Mesothelial cell of epicardium (in vitro differentiated cells): ENCODE data around the gene FBXL16. TPM values are rescaled to one million over a fixed set of nuclear protein-coding genes. Genes with fewer than 3 reads are reported as not detected.

ENCODE experiments used
- DNase-seq, 2 experiments: peaks; one replicate each; pipeline ENCODE4 v3.0.0; 2021; ENCODE audit warnings: low spot score in 2 of 2; ENCODE audit not compliant: unreplicated experiment in 2 of 2
- H3K27ac Mint-ChIP-seq: 2 replicates; pipeline ENCODE4 v1.8.0; 2021; ENCODE audit warnings: mixed read lengths
- H3K27me3 Mint-ChIP-seq: 2 replicates; pipeline ENCODE4 v1.8.0; 2021; ENCODE audit warnings: low read depth, mixed read lengths
- H3K36me3 Mint-ChIP-seq: 2 replicates; pipeline ENCODE4 v1.8.0; 2021; ENCODE audit warnings: mixed read lengths
- H3K4me1 Mint-ChIP-seq: 2 replicates; pipeline ENCODE4 v1.8.0; 2021; ENCODE audit warnings: mixed read lengths
- H3K4me3 Mint-ChIP-seq: 2 replicates; pipeline ENCODE4 v1.8.0; 2021; ENCODE audit warnings: mild to moderate bottlenecking, moderate library complexity, mixed read lengths
- H3K9me3 Mint-ChIP-seq: 2 replicates; pipeline ENCODE4 v1.8.0; 2021; ENCODE audit warnings: mixed read lengths
- CTCF ChIP-seq: fragments of 200-600 bp; sonication (generic); IDR thresholded peaks from one replicate; pipeline ENCODE4 v1.5.0; 2021; ENCODE audit warnings: antibody characterized with exemption; ENCODE audit not compliant: unreplicated experiment
- total RNA-seq: library from RNA; stranded (reverse); gene quantifications from 3 replicates; pipeline ENCODE4 v1.2.1, GENCODE V29; 2021

The FBXL16 gene
- total RNA-seq, 1 donor from 2014 or later, result 0.85 TPM

GRCh38 chr16:648781-649589 is 56.6 kb downstream of the FBXL16 start, which contains the start of gene WDR90:
WDR90 (plus strand) TSS chr16:649365; CDS start chr16:649417, 52 bp downstream.
- Mint-ChIP-seq H3K27me3 (no peaks in the 10 kb centered on the region), H3K4me1 (peaks cover 13% of the 10 kb centered on the region), H3K9me3 (no peaks in the 10 kb centered on the region), H3K4me3 (peak within 1 kb of the TSS; percentile 75), H3K27ac (peak within 1 kb of the TSS; percentile 91), H3K36me3 (no peaks in the 10 kb centered on the region)
- DNase-seq, result peak; percentile 84 to 88
- TF ChIP-seq CTCF, result no peak

GRCh38 chr16:648071-648780 is 57.4 kb downstream of the FBXL16 start:
- no peak for DNase-seq

GRCh38 chr16:647173-647902 is 58.3 kb downstream of the FBXL16 start:
- peaks cover 13% of the 10 kb centered on the region for H3K4me1 Mint-ChIP-seq
- H3K27ac Mint-ChIP-seq, result no peak overlapping the region
- TF ChIP-seq CTCF, result no peak
- DNase-seq, result no peak
- peak overlapping the region; percentile 22 for H3K4me3 Mint-ChIP-seq
- H3K36me3 Mint-ChIP-seq, result no peaks in the 10 kb centered on the region
- H3K9me3 Mint-ChIP-seq, result no peaks in the 10 kb centered on the region
- H3K27me3 Mint-ChIP-seq, result no peaks in the 10 kb centered on the region

More at GRCh38 chr16:648071-648780, 57.4 kb downstream of the FBXL16 start:
- peaks cover 13% of the 10 kb centered on the region for H3K4me1 Mint-ChIP-seq
- peak overlapping the region; percentile 75 for H3K4me3 Mint-ChIP-seq
- TF ChIP-seq CTCF, result peak; percentile 38
- H3K27me3 Mint-ChIP-seq, result no peaks in the 10 kb centered on the region
- no peaks in the 10 kb centered on the region for H3K9me3 Mint-ChIP-seq
- H3K36me3 Mint-ChIP-seq, result no peaks in the 10 kb centered on the region
- H3K27ac Mint-ChIP-seq, result peak overlapping the region; percentile 91

- no peak overlapping the region for H3K27ac Mint-ChIP-seq
- peaks cover 13% of the 10 kb centered on the region for H3K4me1 Mint-ChIP-seq
- DNase-seq, result no peak
- H3K4me3 Mint-ChIP-seq, result no peak overlapping the region
- no peaks in the 10 kb centered on the region for H3K27me3 Mint-ChIP-seq
- no peak for TF ChIP-seq CTCF
- H3K36me3 Mint-ChIP-seq, result no peaks in the 10 kb centered on the region
- H3K9me3 Mint-ChIP-seq, result no peaks in the 10 kb centered on the region
Observed at GRCh38 chr16:646679-647172, 58.9 kb downstream of the FBXL16 start.

- H3K36me3 Mint-ChIP-seq, result no peaks in the 10 kb centered on the region
- H3K27me3 Mint-ChIP-seq, result no peaks in the 10 kb centered on the region
- H3K9me3 Mint-ChIP-seq, result no peaks in the 10 kb centered on the region
- H3K27ac Mint-ChIP-seq, result no peak overlapping the region
- H3K4me1 Mint-ChIP-seq, result peaks cover 13% of the 10 kb centered on the region
- no peak for DNase-seq
- no peak for TF ChIP-seq CTCF
- H3K4me3 Mint-ChIP-seq, result no peak overlapping the region
Observed at GRCh38 chr16:645852-646678, 59.5 kb downstream of the FBXL16 start.
